Measurements from ENCODE around the gene ERBB2. TPM values are rescaled to one million over a fixed set of nuclear protein-coding genes. Genes with fewer than 3 reads are reported as not detected.
"Not testable (repeated sequence)": the region's sequence is repeated elsewhere in the genome, so short reads cannot be mapped to it uniquely, and the experiment has no call there.

ERBB2 gene
- total RNA-seq, 1 donor from 2014 or later, result 84.4 TPM

- peak; percentile 44 for DNase-seq (ENCODE audit: low spot score)
- intact Hi-C loops (cut with DNase I), result loop anchor here (5.0 kb wide), 3 partner anchors 114 to 204 kb away; partner anchors contain the start of gene STARD3
These were observed 51.2 kb downstream of the ERBB2 start for GRCh38 chr17:39751016-39751543.

GRCh38 chr17:39751637-39752036 is 51.8 kb downstream of the ERBB2 start:
- intact Hi-C loops (cut with DNase I), result loop anchor here (5.0 kb wide), 3 partner anchors 114 to 204 kb away; partner anchors contain the start of gene STARD3
- peak; percentile 72 for DNase-seq (ENCODE audit: low spot score)

DNA sequence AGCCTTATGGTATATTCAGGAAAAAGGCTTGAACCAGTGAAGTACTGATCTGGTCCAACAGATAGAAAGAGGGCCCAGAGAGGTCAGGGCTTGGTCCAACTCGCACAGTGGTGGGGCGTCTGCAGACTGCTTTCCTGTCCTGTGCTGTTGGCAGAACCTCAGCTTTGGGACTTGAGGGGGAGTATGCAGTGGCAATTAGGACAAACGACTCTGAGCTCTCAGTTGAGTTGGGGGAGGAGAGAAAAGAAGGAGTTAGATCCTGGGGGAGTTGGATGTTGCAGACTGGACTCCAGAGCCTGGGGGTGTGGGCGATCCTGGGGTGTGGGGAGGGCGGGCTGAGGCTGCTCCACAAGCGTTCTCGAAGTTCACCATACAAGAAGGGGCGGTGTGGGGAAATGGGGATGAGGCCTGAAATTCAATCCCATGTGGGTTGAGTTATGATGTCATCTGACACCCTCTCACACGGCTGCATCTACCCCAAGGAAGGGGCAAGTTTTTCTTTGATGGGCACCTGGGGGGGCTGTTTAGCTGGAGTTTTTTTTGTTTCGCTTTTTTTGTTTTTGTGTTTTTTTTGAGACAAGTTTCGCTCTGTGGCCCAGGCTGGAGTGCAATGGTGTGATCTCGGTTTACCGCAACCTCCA is 52.5 kb downstream of the ERBB2 start:
- DNase-seq (ENCODE audit: low spot score), result peak; percentile 64
- intact Hi-C loops (cut with DNase I), result loop anchor here (5.0 kb wide), 3 partner anchors 115 to 205 kb away; partner anchors contain the start of gene STARD3

GRCh38 chr17:39753514-39754160 is 53.8 kb downstream of the ERBB2 start:
- intact Hi-C loops (cut with DNase I), result loop anchor here (5.0 kb wide), 3 partner anchors 116 to 206 kb away; partner anchors contain the start of gene STARD3
- peak; percentile 87 for DNase-seq (ENCODE audit: low spot score)

GRCh38 chr17:39754161-39754957 is 54.5 kb downstream of the ERBB2 start:
- DNase-seq (ENCODE audit: low spot score), result peak; percentile 97
- intact Hi-C loops (cut with DNase I), result loop anchor here (5.0 kb wide), 3 partner anchors 117 to 207 kb away; partner anchors contain the start of gene STARD3

GRCh38 chr17:39754958-39755553 is 55.2 kb downstream of the ERBB2 start:
- intact Hi-C loops (cut with DNase I), result loop anchor here (5.0 kb wide), 3 partner anchors 118 to 208 kb away; partner anchors contain the start of gene STARD3
- DNase-seq (ENCODE audit: low spot score), result no peak

DNA sequence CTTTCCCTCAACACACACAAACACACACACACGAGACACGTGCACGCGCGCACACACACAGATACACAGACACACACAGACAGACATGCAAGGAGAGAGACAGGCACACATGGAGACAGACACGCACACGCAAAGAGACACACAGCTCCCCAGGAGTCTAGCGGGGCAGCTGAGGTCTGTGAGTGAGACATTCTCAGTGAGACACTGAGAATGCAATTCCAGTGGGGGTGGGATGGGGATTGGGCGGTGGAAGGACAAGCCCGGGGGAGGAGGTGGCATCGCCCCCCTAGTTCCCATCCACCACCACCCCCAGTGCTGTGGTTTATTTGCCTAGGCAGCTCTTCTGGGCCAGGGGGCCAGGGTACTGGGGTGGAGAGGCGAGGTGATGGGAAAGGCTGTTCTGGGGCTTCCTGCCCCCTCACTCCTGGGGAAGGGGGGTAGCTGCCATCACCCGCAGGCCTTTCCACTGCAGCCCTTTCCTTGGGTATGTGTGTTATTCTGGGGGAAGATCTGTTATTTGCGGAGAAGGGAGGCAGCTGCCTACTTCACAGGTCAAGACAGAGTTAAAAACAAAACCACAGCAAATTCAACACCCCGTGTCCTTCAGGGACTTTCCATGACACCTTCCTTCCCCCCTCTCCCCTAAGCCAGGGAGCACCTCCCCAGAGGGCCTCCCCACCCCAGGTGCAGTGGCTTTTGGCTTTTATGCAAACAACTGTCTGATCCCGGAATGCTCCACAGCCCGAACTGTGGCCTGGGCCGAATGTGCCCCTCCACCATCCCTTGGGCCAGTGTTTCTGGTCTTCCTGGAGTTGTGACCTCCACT is 55.9 kb downstream of the ERBB2 start:
- intact Hi-C loops (cut with DNase I), result no loop called here
- peak; percentile 49 for DNase-seq (ENCODE audit: low spot score)

GRCh38 chr17:39756380-39757079 is 56.7 kb downstream of the ERBB2 start:
- intact Hi-C loops (cut with DNase I), result no loop called here

DNA sequence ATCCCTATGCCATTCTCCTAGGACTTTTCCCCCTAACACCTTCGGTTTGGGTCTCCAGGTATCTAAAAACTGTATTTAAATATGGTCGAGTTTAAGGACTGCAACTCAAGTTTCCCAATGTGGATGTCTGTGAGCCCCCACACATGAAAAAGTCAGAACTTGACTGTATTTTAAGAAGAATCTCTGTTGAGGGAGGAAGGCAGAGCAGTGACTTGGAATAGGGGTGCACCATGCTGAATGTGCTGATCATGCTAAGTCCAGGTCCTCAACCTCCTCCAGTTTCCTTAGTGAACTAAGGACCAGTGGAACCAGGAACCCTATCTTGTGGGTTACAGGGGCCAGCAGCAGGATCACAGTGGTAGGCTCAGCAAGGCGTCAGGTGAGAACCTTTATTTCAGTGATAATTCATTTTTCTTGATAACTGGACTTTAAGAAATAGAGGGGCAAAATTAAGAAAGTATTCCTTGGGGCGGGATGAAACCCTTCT is 57.4 kb downstream of the ERBB2 start:
- intact Hi-C loops (cut with DNase I), result no loop called here
- no peak for DNase-seq (ENCODE audit: low spot score)

More at GRCh38 chr17:39756380-39757079, 56.7 kb downstream of the ERBB2 start:
- DNase-seq (ENCODE audit: low spot score), result no peak

DNA sequence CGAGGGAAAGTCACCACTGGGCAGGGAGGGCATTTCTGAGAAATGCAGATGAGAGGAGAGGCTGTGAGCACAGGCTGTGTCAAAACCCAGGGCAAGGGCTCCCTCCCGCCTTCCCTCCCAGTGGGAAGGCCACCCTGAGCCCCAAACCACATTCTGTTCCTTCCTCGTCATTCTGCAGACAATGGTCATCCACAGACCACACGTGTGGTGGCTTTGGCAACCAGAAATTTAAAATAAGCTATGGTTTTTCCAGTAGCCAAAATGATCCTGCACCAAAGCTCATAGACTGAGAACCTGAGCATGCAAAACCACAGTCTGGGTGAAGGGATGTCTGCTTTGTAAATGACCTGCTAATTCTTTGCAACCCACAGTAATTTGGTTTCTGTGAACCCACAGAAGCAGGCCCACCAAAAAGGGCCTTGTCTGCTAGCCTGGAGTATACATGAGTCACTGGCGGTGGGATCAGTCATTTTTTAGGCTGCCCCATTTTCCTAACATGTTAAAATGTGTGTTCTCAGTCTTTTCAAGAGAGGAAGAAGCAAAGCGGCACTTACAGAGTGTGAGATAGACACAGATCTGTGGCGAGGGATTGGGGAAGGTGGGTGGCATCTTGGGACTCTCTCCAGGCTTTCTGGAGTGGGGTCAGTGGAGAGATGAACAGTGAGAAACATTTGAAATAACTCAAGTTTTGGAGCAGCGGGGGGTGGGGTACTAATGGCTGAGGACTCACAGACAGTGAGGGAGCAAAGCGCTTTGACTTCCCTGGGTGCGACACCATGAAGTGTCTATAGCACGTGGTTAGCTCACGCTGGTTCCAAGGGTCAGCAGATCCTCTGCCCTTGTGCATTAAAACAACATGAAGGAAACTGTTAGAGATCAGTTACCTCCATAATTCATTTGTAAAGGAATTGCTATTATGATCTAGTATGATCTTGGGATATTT is 58.3 kb downstream of the ERBB2 start:
- intact Hi-C loops (cut with DNase I), result no loop called here

DNA sequence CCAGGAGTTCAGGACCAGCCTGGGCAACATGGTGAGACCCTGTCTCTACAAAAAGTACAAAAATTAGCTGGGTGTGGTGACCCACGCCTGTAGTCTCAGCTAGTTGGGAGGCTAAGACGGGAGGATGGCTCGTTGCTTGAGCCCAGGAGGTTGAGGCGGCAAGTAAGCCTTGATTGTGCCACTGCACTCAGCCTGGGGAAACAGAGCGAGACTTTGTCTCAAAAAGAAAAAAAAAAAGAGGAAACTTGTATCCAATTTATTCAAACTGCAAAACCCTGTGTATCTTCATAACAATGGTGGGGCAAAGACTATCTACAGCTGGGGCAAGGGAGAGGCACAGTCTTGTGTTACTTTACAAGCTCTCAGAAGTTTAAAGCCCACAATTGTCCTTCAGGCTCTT is 59.3 kb downstream of the ERBB2 start:
- intact Hi-C loops (cut with DNase I), result no loop called here
- DNase-seq (ENCODE audit: low spot score), result no peak

More for the DNA sequence above, 58.3 kb downstream of the ERBB2 start:
- no peak for DNase-seq (ENCODE audit: low spot score)

- intact Hi-C loops (cut with DNase I), result no loop called here
- DNase-seq (ENCODE audit: low spot score), result no peak
These were observed 62.1 kb downstream of the ERBB2 start for GRCh38 chr17:39761861-39762496.

DNA sequence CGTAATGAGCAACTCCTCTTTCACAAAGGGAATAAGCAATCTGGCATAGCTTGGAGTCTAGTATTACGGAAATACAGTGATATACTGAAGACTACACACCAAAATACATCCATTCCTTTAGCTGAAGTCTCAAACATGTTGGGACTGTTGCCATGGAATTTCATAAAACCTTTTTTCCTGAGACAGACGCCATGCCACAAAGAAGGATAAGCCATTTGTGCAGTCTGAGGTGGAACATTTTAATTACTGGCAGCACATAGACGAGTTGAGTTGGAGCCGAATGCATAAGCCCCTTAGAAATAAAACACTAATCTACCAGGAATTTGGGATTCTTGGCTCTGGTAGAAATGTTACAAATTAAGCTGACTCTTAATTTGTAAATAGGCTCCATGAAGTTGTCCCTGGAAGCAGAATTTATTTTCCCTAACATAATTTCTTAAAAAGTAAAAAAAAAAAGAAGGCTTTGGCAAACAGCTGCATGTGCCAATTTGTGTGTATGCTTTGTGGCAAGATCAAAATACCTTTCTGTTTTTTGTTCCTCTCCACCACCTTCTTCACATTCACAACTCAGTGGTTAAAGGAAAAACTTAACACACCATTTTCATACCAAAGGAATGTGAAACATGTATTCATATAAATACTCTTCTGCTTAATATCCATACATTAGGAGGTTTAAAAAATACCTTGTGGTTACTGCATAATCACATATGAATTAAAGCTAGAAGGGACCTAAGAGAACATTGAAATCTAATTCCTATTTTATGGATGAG is 63.4 kb downstream of the ERBB2 start:
- intact Hi-C loops (cut with DNase I), result no loop called here
- DNase-seq (ENCODE audit: low spot score), result no peak

GRCh38 chr17:39764171-39764570 is 64.3 kb downstream of the ERBB2 start:
- DNase-seq (ENCODE audit: low spot score); intact Hi-C loops (cut with DNase I): not testable (repeated sequence)

- intact Hi-C loops (cut with DNase I), result no loop called here
These were observed 65.3 kb downstream of the ERBB2 start for GRCh38 chr17:39765175-39765574.

More at GRCh38 chr17:39765175-39765574, 65.3 kb downstream of the ERBB2 start:
- no peak for DNase-seq (ENCODE audit: low spot score)
